HCT116 (cell line): ENCODE results near the gene MYBPC3. TPM values are rescaled to one million over a fixed set of nuclear protein-coding genes. Genes with fewer than 3 reads are reported as not detected.

ENCODE experiments used
- ATAC-seq: fragments of 200-7000 bp; cut with Tn5 transposase; 2 replicates; pipeline ENCODE4 v1.9.1; 2020; ENCODE audit warnings: mild to moderate bottlenecking, moderate library complexity
- BruUV-seq: library from RNA; stranded (reverse); fragments of 400-500 nt; replicated peaks from 2 replicates; lab custom pipeline; 2021; lab: Mats Ljungman, UMichigan
- CTCF ChIA-PET: fragments of 300-600 bp; sonication (Branson Sonifier 250); formaldehyde crosslinking; loops from one replicate; lab custom pipeline; 2021; ENCODE audit warnings: antibody characterized with exemption; lab: Charles Lee
- POLR2A ChIA-PET: fragments of 300-600, 350-600 bp; sonication (Branson Sonifier 250); formaldehyde crosslinking; loops from one replicate; lab custom pipeline; 2021; ENCODE audit warnings: antibody characterized with exemption; lab: Charles Lee
- RAD21 ChIA-PET, 2 experiments: fragments of 300-600 bp; sonication (Branson Sonifier 250); formaldehyde crosslinking; loops; one replicate each; lab custom pipeline; 2023; ENCODE audit warnings: low total read pairs in 2 of 2; ENCODE audit not compliant: uncharacterized antibody in 2 of 2, unreplicated experiment in 2 of 2, low non-redundant PET in 1 of 2; lab: Charles Lee
- DNase-seq: peaks from one replicate; pipeline ENCODE4 v3.0.0-alpha.2; 2010; ENCODE audit warnings: low read depth, low spot score
- H2AFZ ChIP-seq: fragments of 200-600 bp; shearing (Covaris generic), sonication (generic); 2 replicates; pipeline ENCODE4 v1.6.1; 2017; ENCODE audit warnings: low read depth, mixed run types, mixed read lengths, antibody characterized with exemption, low read length; ENCODE audit not compliant: poor library complexity, severe bottlenecking
- H3K27ac ChIP-seq: 2 replicates; pipeline ENCODE4 v1.5.1; 2012; ENCODE audit warnings: low read depth, low read length
- H3K27me3 ChIP-seq: fragments of 200-600 bp; sonication (generic); 2 replicates; pipeline ENCODE4 v1.6.1; 2016; ENCODE audit warnings: mixed run types, low read length, mixed read lengths; ENCODE audit not compliant: insufficient read depth
- H3K36me3 ChIP-seq, 2 experiments: fragments of 200-500 bp in 1 of 2; fragments of 200-600 bp in 1 of 2; sonication (Bioruptor generic) in 1 of 2; sonication (generic) in 1 of 2; 2 replicates each; pipeline versions ENCODE4 v1.5.1 to v1.6.1; 2014 to 2016; ENCODE audit warnings: low read length in 2 of 2, inconsistent platforms in 1 of 2, mixed read lengths in 1 of 2, mixed run types in 1 of 2; ENCODE audit not compliant: insufficient read depth in 2 of 2, control insufficient read depth in 1 of 2
- H3K4me1 ChIP-seq, 2 experiments: fragments of 200-600 bp in 1 of 2; sonication (generic) in 1 of 2; 2 replicates each; pipeline versions ENCODE4 v1.5.1 to v1.6.1; 2012 to 2017; ENCODE audit warnings: low read length in 2 of 2, inconsistent platforms in 1 of 2, mild to moderate bottlenecking in 1 of 2, mixed read lengths in 1 of 2, mixed run types in 1 of 2, moderate library complexity in 1 of 2; ENCODE audit not compliant: insufficient read depth in 2 of 2, control insufficient read depth in 1 of 2
- H3K4me2 ChIP-seq: fragments of 200-600 bp; sonication (generic); 2 replicates; pipeline ENCODE4 v1.6.1; 2017; ENCODE audit warnings: mixed run types, low read length, mixed read lengths
- H3K4me3 ChIP-seq, 2 experiments: fragments of 200-600 bp in 1 of 2; sonication (generic) in 1 of 2; replicated peaks in 1 of 2; 2 replicates each; pipeline ENCODE4 v1.5.1; 2011 to 2016; ENCODE audit warnings: low read length in 2 of 2, control low read depth in 1 of 2, low read depth in 1 of 2, mild to moderate bottlenecking in 1 of 2, mixed read lengths in 1 of 2, mixed run types in 1 of 2
- H3K79me2 ChIP-seq: fragments of 200-600 bp; sonication (generic); 2 replicates; pipeline ENCODE4 v1.6.1; 2017; ENCODE audit warnings: mild to moderate bottlenecking, mixed run types, low read length, moderate library complexity, mixed read lengths; ENCODE audit not compliant: insufficient read depth
- H3K9ac ChIP-seq: fragments of 200-600 bp; sonication (generic); 2 replicates; pipeline ENCODE4 v1.6.1; 2016; ENCODE audit warnings: low read length, mixed read lengths
- H3K9me2 ChIP-seq: fragments of 200-600 bp; sonication (generic), shearing (Covaris generic); 2 replicates; pipeline ENCODE4 v1.6.1; 2017; ENCODE audit warnings: mixed run types, mild to moderate bottlenecking, moderate library complexity; ENCODE audit not compliant: insufficient read depth
- H3K9me3 ChIP-seq, 2 experiments: fragments of 200-500 bp in 1 of 2; fragments of 200-600 bp in 1 of 2; sonication (Bioruptor generic) in 1 of 2; sonication (generic) in 1 of 2; 2 replicates each; pipeline ENCODE4 v1.6.1; 2014 to 2017; ENCODE audit warnings: low read length in 2 of 2, mixed read lengths in 2 of 2, inconsistent platforms in 1 of 2, low read depth in 1 of 2, mild to moderate bottlenecking in 1 of 2, mixed run types in 1 of 2, moderate library complexity in 1 of 2; ENCODE audit not compliant: control insufficient read depth in 1 of 2, insufficient read depth in 1 of 2
- H4K20me1 ChIP-seq: fragments of 200-600 bp; sonication (generic), shearing (Covaris generic); 2 replicates; pipeline ENCODE4 v1.6.1; 2017; ENCODE audit warnings: mixed run types, mild to moderate bottlenecking, moderate library complexity; ENCODE audit not compliant: insufficient read depth
- CBX3 ChIP-seq: IDR thresholded peaks from 2 replicates; pipeline ENCODE4 v1.6.1; 2012; ENCODE audit warnings: low read depth
- CEBPB ChIP-seq: IDR thresholded peaks from 2 replicates; pipeline ENCODE4 v1.6.1; 2012; ENCODE audit warnings: low read depth
- EGR1 ChIP-seq: IDR thresholded peaks from 2 replicates; pipeline ENCODE4 v1.6.1; 2012; ENCODE audit warnings: low read depth
- EZH2 ChIP-seq: fragments of 200-600 bp; sonication (generic); IDR thresholded peaks from 2 replicates; pipeline ENCODE4 v1.6.1; 2017; ENCODE audit warnings: antibody characterized with exemption, mixed run types
- EZH2phosphoT487 ChIP-seq: fragments of 200-600 bp; IDR thresholded peaks from 2 replicates; pipeline ENCODE4 v1.6.1; 2018; ENCODE audit warnings: antibody characterized with exemption, borderline replicate concordance
- POLR2A ChIP-seq: IDR thresholded peaks from 2 replicates; pipeline ENCODE4 v1.7.0; 2011; ENCODE audit warnings: borderline replicate concordance; ENCODE audit not compliant: insufficient read depth, insufficient read length; ENCODE audit errors: extremely low read depth
- SIN3A ChIP-seq: IDR thresholded peaks from 2 replicates; pipeline ENCODE4 v1.6.1; 2012; ENCODE audit warnings: low read depth
- SP1 ChIP-seq: IDR thresholded peaks from 2 replicates; pipeline ENCODE4 v1.6.1; 2012; ENCODE audit warnings: low read depth
- TCF7L2 ChIP-seq: IDR thresholded peaks from 2 replicates; pipeline ENCODE4 v1.7.0; 2011; ENCODE audit warnings: borderline replicate concordance, inconsistent platforms; ENCODE audit not compliant: insufficient read depth, insufficient read length; ENCODE audit errors: extremely low read depth
- YY1 ChIP-seq: IDR thresholded peaks from 2 replicates; pipeline ENCODE4 v1.6.1; 2011; ENCODE audit warnings: low read length, low read depth, moderate library complexity, mild to moderate bottlenecking; ENCODE audit not compliant: insufficient replicate concordance; ENCODE audit errors: extremely low read depth
- ZFX ChIP-seq: fragments of 450-650 bp; IDR thresholded peaks from 2 replicates; pipeline ENCODE4 v1.6.1; 2017
- intact Hi-C: fragments of 100-400 bp; cut with micrococcal nuclease; formaldehyde crosslinking; loops from 2 replicates; pipeline ENCODE4 v1.10.0; 2022
- total RNA-seq: library from RNA; stranded (reverse); gene quantifications from one replicate; pipeline ENCODE4 v1.2.1, GENCODE V29; 2021; ENCODE audit not compliant: unreplicated experiment

Gene MYBPC3
- total RNA-seq, 1 experiment from 2014 or later, result 0.25 TPM

- H3K4me2 ChIP-seq, result peak overlapping the region; percentile 37
- no peaks in the 10 kb centered on the region for H3K79me2 ChIP-seq
- no peaks in the 10 kb centered on the region for H3K36me3 ChIP-seq
- no peaks in the 10 kb centered on the region for H4K20me1 ChIP-seq
- DNase-seq (no peak), ATAC-seq (peak; percentile 29; the same call in 1 of the 2 replicates)
- peaks cover 11 to 29% of the 10 kb centered on the region in 2 experiments; a peak in 3 of 4 replicates for H3K4me1 ChIP-seq
- no peak overlapping the region for H3K9ac ChIP-seq
- no peak overlapping the region for H3K4me3 ChIP-seq
- H3K9me3 ChIP-seq, result no peaks in the 10 kb centered on the region
- H3K27me3 ChIP-seq, result no peaks in the 10 kb centered on the region
- no peak overlapping the region; the same call in 1 of the 2 replicates for H3K27ac ChIP-seq
- intact Hi-C loops, result no loop called here
- no peaks in the 10 kb centered on the region for H3K9me2 ChIP-seq
- POLR2A ChIA-PET, result interaction anchor here (1.2 kb wide), 1 partner anchor 36 kb away, joined by 3 read pairs; no protein-coding TSS in a partner anchor
- BruUV-seq, result no TSS peak
- RAD21 ChIA-PET, result no interaction called here
- CTCF ChIA-PET, result interaction anchor here (1.2 kb wide), 1 partner anchor 13 kb away, joined by 3 read pairs; no protein-coding TSS in a partner anchor
- peak overlapping the region; percentile 35 for H2AFZ ChIP-seq
- TF ChIP-seq CBX3 (no peak), EGR1 (peak; percentile 57)
These were observed 24.2 kb upstream of the MYBPC3 start for GRCh38 chr11:47376525-47377371.

GRCh38 chr11:47376107-47376524 lies 23.6 kb upstream of the MYBPC3 start:
- intact Hi-C loops, result no loop called here
- H4K20me1 ChIP-seq, result no peaks in the 10 kb centered on the region
- CTCF ChIA-PET, result interaction anchor here (1.2 kb wide), 1 partner anchor 14 kb away, joined by 3 read pairs; no protein-coding TSS in a partner anchor
- no peaks in the 10 kb centered on the region for H3K9me2 ChIP-seq
- POLR2A ChIA-PET, result no interaction called here
- RAD21 ChIA-PET, result no interaction called here
- H3K4me2 ChIP-seq, result no peak overlapping the region
- no peaks in the 10 kb centered on the region for H3K79me2 ChIP-seq
- H3K27ac ChIP-seq, result no peak overlapping the region
- DNase-seq (no peak), ATAC-seq (no peak)
- H2AFZ ChIP-seq, result no peak overlapping the region
- H3K4me1 ChIP-seq, result peaks cover 11 to 29% of the 10 kb centered on the region in 2 experiments; a peak in 3 of 4 replicates
- H3K9ac ChIP-seq, result no peak overlapping the region
- no peaks in the 10 kb centered on the region for H3K27me3 ChIP-seq
- no peak for TF ChIP-seq POLR2A
- no peak for TF ChIP-seq TCF7L2
- no peak for TF ChIP-seq SP1
- no peak for TF ChIP-seq SIN3A
- TF ChIP-seq EZH2, result no peak
- no peak for TF ChIP-seq YY1
- no peak for TF ChIP-seq CEBPB
- no peak for TF ChIP-seq EZH2phosphoT487
- TF ChIP-seq ZFX, result no peak
- BruUV-seq, result no TSS peak
- H3K4me3 ChIP-seq, result no peak overlapping the region
- no peaks in the 10 kb centered on the region for H3K9me3 ChIP-seq
- no peaks in the 10 kb centered on the region for H3K36me3 ChIP-seq
